Kidney epithelial cell (primary cell): ENCODE measurements around the gene SQOR. TPM values are rescaled to one million over a fixed set of nuclear protein-coding genes. Genes with fewer than 3 reads are reported as not detected.

ENCODE experiments used
- DNase-seq: peaks from one replicate; pipeline ENCODE4 v3.0.0-alpha.2; 2010; ENCODE audit warnings: low read depth
- H3K27me3 ChIP-seq: 2 replicates; pipeline ENCODE4 v1.6.0; 2011; ENCODE audit warnings: low read length; ENCODE audit not compliant: control insufficient read depth, insufficient read depth
- H3K36me3 ChIP-seq: 2 replicates; pipeline ENCODE4 v1.5.1; 2011; ENCODE audit warnings: low read length; ENCODE audit not compliant: control insufficient read depth, insufficient read depth
- H3K4me3 ChIP-seq: 2 replicates; pipeline ENCODE4 v1.5.1; 2011; ENCODE audit warnings: low read depth, mild to moderate bottlenecking, control low read depth, low read length
- total RNA-seq: library from RNA; depleted of rRNA; stranded (reverse); fragments of >200 nt; gene quantifications from 2 replicates; pipeline ENCODE4 v1.2.3, GENCODE V29; 2015
- TF ChIP-seq, protein P1 (sequence below): IDR thresholded peaks from 2 replicates; pipeline ENCODE4 v1.5.1; 2011; ENCODE audit warnings: mild to moderate bottlenecking, moderate library complexity, low read length, control low read depth, inconsistent platforms; ENCODE audit not compliant: insufficient read depth, poor library complexity, severe bottlenecking

Gene SQOR
- total RNA-seq, 1 donor from 2014 or later, result 46.2 TPM

GRCh38 chr15:45618813-45619212 is 16.0 kb upstream of the SQOR start:
- no peak for DNase-seq
- no peak overlapping the region for H3K4me3 ChIP-seq
- TF ChIP-seq, protein P1, sequence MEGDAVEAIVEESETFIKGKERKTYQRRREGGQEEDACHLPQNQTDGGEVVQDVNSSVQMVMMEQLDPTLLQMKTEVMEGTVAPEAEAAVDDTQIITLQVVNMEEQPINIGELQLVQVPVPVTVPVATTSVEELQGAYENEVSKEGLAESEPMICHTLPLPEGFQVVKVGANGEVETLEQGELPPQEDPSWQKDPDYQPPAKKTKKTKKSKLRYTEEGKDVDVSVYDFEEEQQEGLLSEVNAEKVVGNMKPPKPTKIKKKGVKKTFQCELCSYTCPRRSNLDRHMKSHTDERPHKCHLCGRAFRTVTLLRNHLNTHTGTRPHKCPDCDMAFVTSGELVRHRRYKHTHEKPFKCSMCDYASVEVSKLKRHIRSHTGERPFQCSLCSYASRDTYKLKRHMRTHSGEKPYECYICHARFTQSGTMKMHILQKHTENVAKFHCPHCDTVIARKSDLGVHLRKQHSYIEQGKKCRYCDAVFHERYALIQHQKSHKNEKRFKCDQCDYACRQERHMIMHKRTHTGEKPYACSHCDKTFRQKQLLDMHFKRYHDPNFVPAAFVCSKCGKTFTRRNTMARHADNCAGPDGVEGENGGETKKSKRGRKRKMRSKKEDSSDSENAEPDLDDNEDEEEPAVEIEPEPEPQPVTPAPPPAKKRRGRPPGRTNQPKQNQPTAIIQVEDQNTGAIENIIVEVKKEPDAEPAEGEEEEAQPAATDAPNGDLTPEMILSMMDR, result peak; percentile 19
- no peaks in the 10 kb centered on the region for H3K27me3 ChIP-seq
- no peaks in the 10 kb centered on the region for H3K36me3 ChIP-seq

DNA sequence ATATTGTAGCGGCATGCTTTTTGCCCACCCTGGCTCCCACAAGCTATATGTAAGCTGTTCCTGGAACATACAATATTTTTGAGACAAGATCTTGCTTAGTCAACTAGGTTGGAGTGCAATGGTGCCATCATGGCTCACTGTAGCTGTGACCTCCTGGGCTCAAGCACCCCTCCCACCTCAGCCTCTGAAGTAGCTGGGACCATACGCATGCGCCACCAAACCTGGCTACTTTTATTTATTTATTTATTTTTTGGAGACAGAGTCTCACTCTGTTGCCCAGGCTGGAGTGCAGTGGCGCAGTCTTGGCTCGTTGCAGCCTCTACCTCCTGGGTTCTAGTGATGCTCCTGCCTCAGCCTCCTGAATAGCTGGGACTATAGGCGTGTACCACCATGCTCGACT is 6.7 kb upstream of the SQOR start:
- Histone ChIP-seq H3K36me3 (no peaks in the 10 kb centered on the region), H3K4me3 (no peak overlapping the region), H3K27me3 (no peaks in the 10 kb centered on the region)
- TF ChIP-seq, protein P1, result no peak
- no peak for DNase-seq

- TF ChIP-seq, protein P1, result no peak
- no peaks in the 10 kb centered on the region for H3K36me3 ChIP-seq
- peak; percentile 98 for DNase-seq
- peak overlapping the region; percentile 1 for H3K4me3 ChIP-seq
- no peaks in the 10 kb centered on the region for H3K27me3 ChIP-seq
These were observed 3.7 kb upstream of the SQOR start for GRCh38 chr15:45630917-45631691.

DNA sequence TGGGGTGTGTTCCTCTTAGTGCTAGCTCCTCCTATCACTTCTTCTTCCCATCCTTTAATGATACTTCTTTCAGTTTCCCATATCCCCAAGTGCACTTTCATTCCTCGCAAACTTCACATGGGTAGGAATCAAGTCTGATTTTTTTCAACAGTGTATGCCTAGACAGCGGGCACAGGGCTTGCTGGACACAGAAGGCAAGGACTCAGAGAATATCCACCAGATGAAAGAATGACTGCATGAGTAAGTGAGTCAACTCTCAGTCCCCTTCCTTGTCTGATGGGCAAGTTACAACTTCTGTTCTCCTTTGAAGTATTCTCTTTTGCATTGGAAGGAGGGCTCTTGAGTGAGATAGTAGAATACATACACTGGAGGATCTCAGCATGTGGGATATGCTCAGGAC is 3.1 kb upstream of the SQOR start:
- no peak for DNase-seq
- H3K27me3 ChIP-seq, result no peaks in the 10 kb centered on the region
- peak overlapping the region; percentile 1 for H3K4me3 ChIP-seq
- no peaks in the 10 kb centered on the region for H3K36me3 ChIP-seq
- TF ChIP-seq, protein P1, result no peak

DNA sequence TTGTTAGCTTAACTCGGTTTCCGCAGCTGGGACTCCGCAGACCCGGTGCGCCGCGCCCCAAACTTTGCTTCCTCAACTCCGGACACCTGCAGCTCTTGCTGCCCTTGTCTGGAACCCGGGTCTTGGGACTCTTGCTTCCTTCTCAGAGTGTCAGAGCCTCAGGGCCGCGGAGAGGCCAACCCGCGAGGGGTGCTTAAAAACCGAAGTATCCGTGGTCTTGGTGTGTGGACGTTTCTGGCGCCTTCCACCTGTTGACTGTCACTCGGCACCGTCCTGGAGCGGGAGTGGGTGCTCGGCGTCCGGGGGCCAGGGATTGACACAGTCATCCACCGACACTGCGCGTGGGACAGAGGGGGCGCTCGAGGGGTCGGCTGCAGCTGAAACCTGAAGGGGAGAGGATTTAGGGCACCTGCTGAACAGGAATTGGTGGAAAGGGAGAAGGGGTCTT is 386 bp downstream of the SQOR start:
- no peak for DNase-seq
- H3K4me3 ChIP-seq, result peak overlapping the region; percentile 70
- H3K36me3 ChIP-seq, result no peaks in the 10 kb centered on the region
- TF ChIP-seq, protein P1, result peak; percentile 77
- no peaks in the 10 kb centered on the region for H3K27me3 ChIP-seq
